Measurements from ENCODE around the gene DMBT1. TPM values are rescaled to one million over a fixed set of nuclear protein-coding genes. Genes with fewer than 3 reads are reported as not detected.

The DMBT1 gene
- total RNA-seq (under 1 TPM in 5 of 7 donors, not detected in 2; 0.05 to 0.46 (median 0.12) TPM), polyA plus RNA-seq (under 1 TPM; 0.03 to 0.05 TPM)
- long read RNA-seq, donor 1: 0 reads
- long read RNA-seq, donor 2: 0 reads
- long read RNA-seq, donor 3: 0 reads

DNA sequence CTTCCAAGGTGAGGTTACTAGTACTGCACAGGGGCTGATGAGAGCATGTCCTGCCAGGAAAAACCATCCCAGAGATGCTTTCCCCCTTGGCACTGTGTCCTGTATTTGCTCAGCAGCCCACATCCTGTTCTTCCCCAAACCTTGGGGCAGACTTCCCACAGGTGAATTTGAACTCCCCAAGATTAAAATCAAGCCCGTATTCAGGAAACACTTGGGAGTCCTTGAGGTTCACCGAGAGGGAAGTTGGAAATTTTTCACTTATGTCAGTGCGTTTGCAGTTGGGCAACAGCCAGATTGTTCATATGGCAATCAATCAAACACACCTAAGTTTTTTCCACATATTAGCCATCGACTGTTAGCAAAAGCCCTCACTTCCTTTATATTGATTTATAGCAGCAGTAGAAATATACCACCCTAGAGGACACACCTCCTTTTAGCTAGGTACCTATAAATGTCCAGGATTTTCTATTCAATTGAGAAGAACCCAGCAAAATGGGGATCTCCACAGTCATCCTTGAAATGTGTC is at the start of gene DMBT1:
Gene DMBT1 (plus strand): TSS at position 476 of the 526 bp plus-strand sequence. CDS start 17 bp downstream, at position 493.
- no peak for TF ChIP-seq CTCF (IDR thresholded peaks at IDR 0.05)
- no peak for TF ChIP-seq EP300 (IDR thresholded peaks at IDR 0.05)
- no peak for TF ChIP-seq POLR2A (IDR thresholded peaks at IDR 0.05)
- no peaks in the 10 kb centered on the region for H3K27me3 ChIP-seq
- intact Hi-C loops (cut with DNase I): loop anchor here in 3 of 4 donors (5.0 to 10.0 kb wide), 3 partner anchors 96 to 126 kb away; partner anchors contain the start of gene HTRA1 (in 1 of the 3)
- no peak within 1 kb of the TSS for H3K4me3 ChIP-seq
- H3K9me3 ChIP-seq: no peaks in the 10 kb centered on the region
- 47 to 53% (median 49%) methylated on average over 4 of the region's 4 CpGs for WGBS, 3 donors
- H3K4me1 ChIP-seq (ENCODE audit: insufficient read depth): no peaks in the 10 kb centered on the region
- no peaks in the 10 kb centered on the region for H3K36me3 ChIP-seq
- no peak within 1 kb of the TSS for H3K27ac ChIP-seq
- no peak for DNase-seq

DNA sequence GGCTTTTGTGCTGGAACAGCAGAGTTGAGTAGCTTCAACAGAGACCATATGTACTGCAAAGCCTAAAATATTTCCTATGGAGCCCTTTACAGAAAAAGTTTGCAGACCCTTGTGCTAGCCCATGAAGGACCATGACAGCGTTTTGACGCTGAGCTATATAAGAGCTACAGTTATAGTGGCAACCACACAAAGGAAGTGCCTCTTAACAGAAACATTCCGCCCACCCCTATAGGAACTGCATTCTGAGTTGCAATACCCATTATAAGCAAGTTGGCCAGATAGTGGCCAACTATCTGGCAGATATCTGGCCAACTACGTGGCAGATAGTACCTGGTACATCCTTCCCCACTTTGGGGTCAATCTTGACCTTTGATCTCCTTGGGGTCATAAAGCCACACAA is 47.5 kb upstream of the DMBT1 start:
- no peak for DNase-seq
- TF ChIP-seq CTCF (IDR thresholded peaks at IDR 0.05): no peak
- TF ChIP-seq EP300 (IDR thresholded peaks at IDR 0.05): no peak
- no peak for TF ChIP-seq POLR2A (IDR thresholded peaks at IDR 0.05)
- WGBS, 3 donors: 93 to 96% (median 93%) methylated on average over 4 of the region's 4 CpGs
- Histone ChIP-seq H3K36me3 (no peaks in the 10 kb centered on the region), H3K9me3 (no peaks in the 10 kb centered on the region), H3K4me3 (no peak overlapping the region), H3K27me3 (no peaks in the 10 kb centered on the region), H3K27ac (no peak overlapping the region), H3K4me1 (ENCODE audit: insufficient read depth) (no peaks in the 10 kb centered on the region)
- intact Hi-C loops (cut with DNase I): no loop called here

GRCh38 chr10:122514045-122514840 is 46.3 kb upstream of the DMBT1 start:
- no peaks in the 10 kb centered on the region for H3K9me3 ChIP-seq
- intact Hi-C loops (cut with DNase I): no loop called here
- 89 to 96% (median 94%) methylated on average over 22 of the region's 22 CpGs for WGBS, 3 donors
- no peak overlapping the region for H3K27ac ChIP-seq
- TF ChIP-seq EP300 (IDR thresholded peaks at IDR 0.05): no peak
- no peak for TF ChIP-seq POLR2A (IDR thresholded peaks at IDR 0.05)
- TF ChIP-seq CTCF (IDR thresholded peaks at IDR 0.05): no peak
- H3K4me3 ChIP-seq: no peak overlapping the region
- no peaks in the 10 kb centered on the region for H3K36me3 ChIP-seq
- H3K27me3 ChIP-seq: no peaks in the 10 kb centered on the region
- no peaks in the 10 kb centered on the region for H3K4me1 ChIP-seq (ENCODE audit: insufficient read depth)
- no peak for DNase-seq

DNA sequence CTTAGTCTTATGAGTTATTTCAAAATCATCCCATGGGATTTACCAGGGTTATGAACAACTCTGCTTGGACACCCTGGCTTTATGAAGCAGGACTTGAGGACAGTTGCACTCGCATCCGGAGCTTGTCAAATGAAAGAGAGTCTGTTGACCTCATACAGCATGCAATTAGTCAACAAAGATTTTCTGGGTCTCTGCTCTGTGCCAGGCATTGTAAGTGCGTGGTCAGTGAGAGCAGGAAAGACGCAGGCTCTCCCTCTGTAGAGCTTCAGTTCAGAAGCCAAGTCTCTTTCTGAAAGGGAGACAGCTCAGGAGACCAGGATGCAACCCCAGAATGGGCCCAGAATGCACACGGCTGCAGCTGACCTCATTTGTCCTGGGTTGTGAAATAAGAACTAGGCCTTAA is 45.5 kb upstream of the DMBT1 start:
- TF ChIP-seq EP300 (IDR thresholded peaks at IDR 0.05) (no peak), CTCF (IDR thresholded peaks at IDR 0.05) (no peak), POLR2A (IDR thresholded peaks at IDR 0.05) (no peak)
- intact Hi-C loops (cut with DNase I): no loop called here
- no peaks in the 10 kb centered on the region for H3K36me3 ChIP-seq

More for the DNA sequence above, 45.5 kb upstream of the DMBT1 start:
- no peaks in the 10 kb centered on the region for H3K9me3 ChIP-seq
- no peak overlapping the region for H3K4me3 ChIP-seq
- no peak for DNase-seq
- no peaks in the 10 kb centered on the region for H3K27me3 ChIP-seq
- 83 to 86% (median 83%) methylated on average over 5 of the region's 5 CpGs for WGBS, 3 donors
- H3K27ac ChIP-seq: no peak overlapping the region
- H3K4me1 ChIP-seq (ENCODE audit: insufficient read depth): no peaks in the 10 kb centered on the region
